Stimulated activated CD8-positive, alpha-beta memory T cell treated with anti-CD3 and anti-CD28 coated beads, Interleukin-4, amount 100 ng/mL, for 24 hours (primary cell): ENCODE results near the gene SNTG2.

Experiments used
- DNase-seq: peaks from one replicate; pipeline ENCODE4 v3.0.0-alpha.2; 2020; ENCODE audit warnings: low read depth

The SNTG2 gene

GRCh38 chr2:1002350-1002749 lies 51.7 kb downstream of the SNTG2 start:
- DNase-seq, result no peak

DNA sequence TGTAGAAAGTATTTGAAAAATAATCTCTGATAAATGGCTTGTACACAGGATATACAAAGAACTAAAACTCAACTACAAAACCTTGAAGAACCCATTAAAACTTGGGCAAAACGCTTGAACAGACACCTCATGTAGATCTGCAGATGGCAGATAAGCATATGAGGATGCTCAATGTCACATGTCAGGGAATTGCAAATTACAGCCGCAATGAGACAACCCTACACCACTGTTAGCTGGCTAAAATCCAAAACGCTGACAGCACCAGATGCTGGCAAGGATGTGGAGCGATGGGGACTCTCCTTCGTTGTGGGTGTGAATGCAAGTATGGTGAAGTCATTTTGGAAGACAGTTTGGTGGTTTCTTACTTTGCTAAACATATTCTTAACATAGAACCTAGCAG lies 53.7 kb downstream of the SNTG2 start:
- no peak for DNase-seq

GRCh38 chr2:1010415-1010930 lies 59.8 kb downstream of the SNTG2 start:
- no peak for DNase-seq

- no peak for DNase-seq
Observed at GRCh38 chr2:1011006-1011405, 60.4 kb downstream of the SNTG2 start.

- no peak for DNase-seq
Observed at GRCh38 chr2:1011985-1012384, 61.3 kb downstream of the SNTG2 start.

- no peak for DNase-seq
Observed at GRCh38 chr2:1014802-1015201, 64.2 kb downstream of the SNTG2 start.

DNA sequence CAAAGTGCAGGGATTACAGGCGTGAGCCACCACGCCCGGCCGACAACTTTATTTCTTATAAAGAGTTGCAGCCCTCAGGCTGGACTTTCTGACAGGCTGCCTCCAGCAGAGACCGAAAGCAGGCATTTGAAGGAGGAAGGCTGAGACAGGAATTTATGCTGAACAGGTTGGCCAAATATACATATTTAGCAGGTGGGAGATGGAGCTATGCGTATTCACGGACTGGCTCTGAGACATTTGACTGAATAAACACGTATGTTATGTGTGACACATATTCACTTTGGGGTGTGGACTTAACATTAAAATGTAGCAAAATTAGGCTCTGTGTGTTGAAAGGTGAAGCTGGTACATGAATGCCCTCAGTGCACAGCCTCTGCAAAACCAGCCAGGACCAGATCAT lies 65.9 kb downstream of the SNTG2 start:
- no peak for DNase-seq

DNA sequence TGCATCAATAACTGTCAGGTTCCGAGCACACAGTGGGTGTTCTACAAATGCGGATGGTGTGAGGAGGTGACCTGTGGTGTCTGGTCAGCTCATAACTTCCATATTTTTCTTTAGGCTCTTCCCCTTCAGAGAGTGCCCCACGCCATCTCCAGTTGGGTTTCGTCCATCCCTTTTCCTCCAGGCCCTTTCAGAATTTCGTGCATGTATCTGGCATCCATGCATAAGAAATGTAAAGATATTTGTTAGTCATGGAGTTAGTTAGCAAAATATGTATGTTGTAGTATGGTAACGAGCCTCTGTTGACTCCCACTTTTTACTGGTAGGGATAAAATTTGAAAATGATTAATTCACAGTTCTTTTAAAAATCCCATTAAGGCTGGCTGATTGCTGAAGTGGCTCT lies 67.2 kb downstream of the SNTG2 start:
- no peak for DNase-seq

GRCh38 chr2:1020206-1020605 lies 69.6 kb downstream of the SNTG2 start:
- DNase-seq, result no peak

DNA sequence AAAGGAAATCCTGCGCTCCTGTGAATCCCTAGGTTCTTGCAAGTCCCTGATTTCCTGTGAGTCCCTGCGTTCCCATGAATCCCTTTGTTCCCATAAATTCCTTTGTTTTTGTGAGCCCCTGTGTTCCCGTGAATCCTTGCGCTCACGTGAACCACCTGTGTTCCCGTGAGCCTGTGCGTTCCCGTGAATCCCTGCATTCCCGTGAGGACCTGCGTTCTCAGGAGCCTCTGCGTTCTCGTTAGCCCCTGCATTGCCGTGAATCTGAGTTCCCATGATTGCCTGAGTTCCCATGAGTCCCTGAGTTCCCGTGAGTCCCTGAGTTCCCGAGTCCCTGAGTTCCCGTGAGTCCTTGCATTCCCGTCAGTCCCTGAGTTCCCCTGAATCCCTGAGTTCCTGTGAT lies 71.5 kb downstream of the SNTG2 start:
- DNase-seq, result no peak

DNA sequence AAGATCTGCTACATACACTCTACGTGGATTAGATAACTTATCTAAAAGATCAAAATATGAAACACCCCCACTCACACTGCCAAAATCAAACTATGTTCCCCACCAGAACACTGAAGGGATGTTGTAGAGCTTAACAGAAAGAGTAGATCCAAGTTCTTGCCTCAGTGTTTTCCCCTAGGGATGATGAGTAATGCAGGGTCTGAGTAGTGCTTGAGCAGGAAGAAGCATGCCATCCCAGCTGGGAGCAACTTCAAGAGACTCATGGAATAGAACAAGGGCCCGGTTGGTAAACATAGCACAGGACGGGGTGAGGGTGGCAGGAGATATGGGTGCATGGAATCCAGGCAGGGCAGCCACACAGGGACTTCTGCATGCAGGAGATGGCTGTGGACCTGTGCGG lies 74.3 kb downstream of the SNTG2 start:
- no peak for DNase-seq

- DNase-seq, result no peak
Observed at GRCh38 chr2:1026141-1026540, 75.5 kb downstream of the SNTG2 start.

GRCh38 chr2:1028831-1029230 lies 78.2 kb downstream of the SNTG2 start:
- DNase-seq, result no peak

- DNase-seq, result peak; percentile 22
Observed at GRCh38 chr2:1032030-1032429, 81.4 kb downstream of the SNTG2 start.

DNA sequence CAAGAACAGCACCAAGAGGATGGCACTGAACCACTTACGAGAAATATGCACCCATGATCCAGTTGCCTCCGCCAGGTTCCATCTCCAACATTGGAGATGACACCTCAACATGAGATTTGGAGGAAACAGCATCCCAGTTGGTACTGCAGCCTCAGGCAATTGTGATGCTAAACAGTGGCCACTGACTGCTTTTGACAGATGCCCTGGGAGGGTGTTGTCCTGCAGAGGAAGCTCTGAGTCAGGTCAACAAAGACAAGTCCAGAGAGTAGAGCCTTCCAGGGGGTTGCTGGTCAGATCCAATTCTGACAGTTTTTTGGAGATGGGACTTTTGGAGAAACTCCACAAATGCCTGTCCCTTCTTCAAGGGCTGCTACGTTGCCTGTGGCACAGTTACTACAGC lies 82.4 kb downstream of the SNTG2 start:
- DNase-seq, result no peak

DNA sequence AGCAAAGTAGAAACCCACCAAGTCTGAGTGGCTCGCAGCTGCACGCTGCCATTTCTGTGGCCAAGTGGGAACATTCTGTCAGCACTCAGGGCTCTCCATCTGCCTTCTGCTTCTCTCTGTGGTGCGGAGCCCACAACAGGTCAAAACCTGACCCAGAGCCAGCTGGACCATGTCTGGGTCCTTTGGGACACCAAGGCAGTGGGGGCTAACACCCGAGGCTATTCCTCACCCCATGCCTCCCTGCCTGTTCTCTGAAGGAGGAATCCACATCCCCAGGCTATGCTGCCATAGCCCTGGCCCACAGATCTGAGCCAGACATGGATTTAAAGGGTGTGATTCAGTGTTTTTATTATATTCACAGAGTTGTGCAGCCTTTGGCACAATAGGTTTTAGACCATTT lies 86.4 kb downstream of the SNTG2 start:
- DNase-seq, result no peak

GRCh38 chr2:1039549-1039948 lies 88.9 kb downstream of the SNTG2 start:
- DNase-seq, result no peak

DNA sequence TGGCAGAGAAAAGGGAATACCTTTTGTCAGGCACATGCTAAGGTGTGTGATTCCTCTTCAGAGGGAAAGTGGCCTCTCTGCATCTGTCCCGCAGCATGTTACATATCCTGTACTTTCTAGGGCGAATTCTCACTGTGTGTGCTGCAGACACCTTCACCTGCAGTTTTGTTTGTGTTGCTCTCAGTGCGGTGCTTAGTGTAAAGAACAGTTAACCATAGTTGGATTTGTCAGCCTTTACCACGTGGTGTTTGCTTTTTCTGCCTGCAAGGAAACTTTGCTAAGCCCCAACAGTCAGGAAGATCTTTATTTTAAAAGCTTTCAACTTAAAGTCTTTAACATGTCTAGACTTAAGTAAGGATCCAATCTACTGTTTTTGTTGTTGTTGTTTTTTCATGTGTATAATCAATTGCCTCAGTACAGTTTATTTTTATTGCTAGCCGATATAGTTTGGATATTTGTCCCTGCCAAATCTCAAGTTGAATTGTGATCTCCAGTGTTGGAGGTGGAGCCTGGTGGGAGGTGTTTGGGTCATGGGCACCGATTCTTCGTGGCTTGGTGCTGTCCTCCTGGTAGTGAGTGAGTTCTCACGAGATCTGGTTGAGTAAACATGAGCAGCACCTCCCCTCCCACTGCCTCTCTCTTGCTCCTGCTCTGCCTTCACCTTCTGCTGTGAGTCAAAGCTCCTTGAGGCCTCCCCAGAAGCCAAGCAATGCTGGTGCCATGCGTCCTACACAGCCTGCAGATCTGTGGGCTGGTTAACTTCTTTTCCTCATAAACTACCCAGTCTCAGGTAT lies 90.6 kb downstream of the SNTG2 start:
- no peak for DNase-seq

- DNase-seq, result no peak
Observed at GRCh38 chr2:1045109-1045508, 94.5 kb downstream of the SNTG2 start.

GRCh38 chr2:1046067-1046466 lies 95.4 kb downstream of the SNTG2 start:
- DNase-seq, result no peak

DNA sequence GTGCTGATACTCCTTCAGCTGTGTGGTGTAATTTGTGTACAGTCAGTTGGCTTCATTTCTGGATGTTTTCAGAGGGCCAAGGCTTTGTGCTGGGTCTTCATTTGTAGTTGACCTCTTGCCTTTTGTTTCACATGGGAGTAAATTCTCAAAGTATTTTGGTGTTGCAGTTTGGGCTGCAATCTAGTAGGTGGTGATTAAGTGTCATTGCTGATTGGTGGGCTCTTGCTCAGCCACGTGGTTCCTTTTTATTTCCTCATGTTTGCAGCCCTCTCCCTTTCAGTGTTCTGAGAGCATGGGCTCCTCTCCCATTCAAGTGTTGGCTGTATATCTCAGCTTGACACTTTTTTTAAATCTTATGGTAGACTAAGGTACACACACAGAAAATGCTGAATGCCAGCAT lies 96.8 kb downstream of the SNTG2 start:
- DNase-seq, result no peak

DNA sequence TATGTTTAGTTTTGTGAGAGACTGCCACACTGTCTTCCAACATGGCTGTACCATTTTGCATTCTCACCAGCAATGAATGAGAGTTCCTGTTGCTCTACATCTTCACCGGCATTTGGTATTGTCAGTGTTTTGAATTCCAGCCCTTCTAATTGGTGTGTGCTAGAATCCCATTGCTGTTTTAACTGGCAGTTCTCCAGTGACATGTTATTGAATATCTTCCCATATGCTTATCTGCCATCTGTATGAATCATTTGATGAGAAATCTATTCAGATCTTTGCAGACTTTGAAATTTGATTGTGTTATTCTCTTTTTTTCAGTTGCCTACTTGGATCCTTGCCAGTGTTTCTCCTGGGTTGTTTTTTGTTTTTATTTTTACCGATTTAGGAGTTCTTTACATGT lies 99.0 kb downstream of the SNTG2 start:
- no peak for DNase-seq

- DNase-seq, result no peak
Observed at GRCh38 chr2:1051075-1051474, 100.4 kb downstream of the SNTG2 start.

DNA sequence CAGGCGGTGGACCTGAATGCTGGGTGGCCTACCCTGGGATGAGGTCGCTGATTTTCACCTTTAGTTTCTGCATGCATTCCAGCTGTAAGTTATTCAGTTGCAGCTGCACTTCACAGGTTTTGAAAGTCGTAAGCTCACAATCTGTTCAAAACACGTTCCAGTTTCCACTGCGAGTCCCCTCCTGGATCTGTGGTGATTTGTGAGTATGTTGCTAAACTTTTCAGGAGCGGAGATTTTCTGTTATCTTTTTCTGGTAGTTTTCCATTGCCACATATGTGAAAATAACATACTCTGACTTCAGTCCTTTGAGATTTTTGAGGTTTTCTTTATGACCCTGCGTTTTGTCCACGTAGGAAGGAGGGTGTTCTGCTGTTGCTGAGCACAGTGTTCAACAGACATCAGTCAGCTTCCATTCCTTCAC lies 102.1 kb downstream of the SNTG2 start:
- DNase-seq, result no peak
